Fibroblast of skin of back (primary cell): ENCODE data around the gene NT5DC3. TPM values are rescaled to one million over a fixed set of nuclear protein-coding genes. Genes with fewer than 3 reads are reported as not detected.

Experiments used
- DNase-seq: peaks from one replicate; pipeline ENCODE4 v3.0.0-alpha.2; 2013
- polyA plus RNA-seq, 2 experiments: library from polyadenylated mRNA; unstranded; fragments of 120-200 nt; gene quantifications; one replicate each; pipeline ENCODE4 v1.2.1, GENCODE V29; 2013; ENCODE audit not compliant: insufficient read length in 2 of 2

The NT5DC3 gene
- 6.1 TPM for polyA plus RNA-seq (2013, experiment 1 of 2; ENCODE audit: insufficient read length)
- 12.5 TPM for polyA plus RNA-seq (2013, experiment 2 of 2; ENCODE audit: insufficient read length)

DNA sequence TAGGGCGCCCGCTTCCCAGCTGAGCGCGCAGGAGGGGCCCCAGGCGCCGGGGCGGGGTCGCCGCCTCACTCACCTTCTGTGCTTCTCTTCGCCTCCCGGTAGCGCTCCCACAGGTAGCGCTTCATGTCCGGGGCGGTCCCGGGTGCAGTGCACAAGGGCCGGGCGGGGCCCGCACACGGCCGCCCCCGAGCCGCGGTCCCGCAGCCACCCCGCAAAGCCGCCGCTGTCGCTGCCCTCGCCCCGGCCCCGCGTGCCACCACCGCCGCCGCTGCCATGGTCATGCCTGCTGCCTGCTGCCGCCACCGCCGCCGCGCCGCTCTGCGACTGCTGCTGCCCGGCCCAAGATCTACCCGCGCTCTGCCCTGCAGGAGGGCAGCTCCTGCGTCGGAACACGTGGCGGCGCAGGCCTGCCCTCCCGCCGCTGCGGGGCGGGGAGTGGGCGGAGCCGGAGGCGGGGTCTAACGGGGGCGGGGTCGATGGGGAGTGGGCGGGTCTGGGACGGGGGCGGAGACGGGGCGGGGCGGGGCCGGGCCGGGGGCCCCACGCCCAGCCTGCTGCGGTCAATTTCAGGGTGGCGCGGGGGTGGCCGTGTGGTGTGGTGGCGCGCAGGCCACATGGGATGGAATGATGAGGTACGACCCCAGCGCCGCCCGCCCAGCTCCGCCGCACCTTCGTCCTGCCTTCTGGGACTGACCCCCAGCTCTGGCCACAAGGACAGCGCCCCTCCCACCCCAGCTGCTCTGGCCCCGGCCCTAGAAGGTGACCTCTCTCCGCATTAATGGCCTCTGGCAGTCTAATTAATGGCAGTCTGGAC is at the start of gene NT5DC3:
Gene NT5DC3, minus strand, starts transcription at position 359 of the 814 bp plus-strand sequence. Its CDS starts 78 bp downstream, at position 281.
- peak; percentile 81 for DNase-seq

- DNase-seq, result no peak
These were observed 46.7 kb upstream of the NT5DC3 start for GRCh38 chr12:103887738-103888137.

GRCh38 chr12:103886195-103886797 is 45.3 kb upstream of the NT5DC3 start:
- DNase-seq, result no peak

DNA sequence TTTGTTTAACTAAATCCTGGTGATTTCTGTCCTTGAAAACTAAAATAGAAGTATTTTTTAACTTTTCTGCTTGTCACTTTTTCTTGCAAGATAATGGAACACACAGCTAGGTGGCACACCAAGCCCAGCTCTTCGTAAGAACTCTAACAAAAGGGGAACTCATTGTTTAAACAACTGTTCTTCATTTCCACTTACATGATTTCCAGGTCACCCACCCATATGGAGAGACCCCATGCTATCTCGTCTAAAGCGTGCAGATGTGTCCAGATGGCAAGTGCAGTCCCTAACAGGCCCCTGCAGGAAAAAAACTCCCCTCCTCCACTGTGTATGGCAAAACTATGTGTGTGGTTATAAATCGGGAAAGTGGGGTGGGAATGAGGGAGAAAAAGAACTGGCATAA is 43.3 kb upstream of the NT5DC3 start:
- DNase-seq, result peak; percentile 54

GRCh38 chr12:103883908-103884307 is 42.9 kb upstream of the NT5DC3 start:
- no peak for DNase-seq

GRCh38 chr12:103882861-103883596 is 42.0 kb upstream of the NT5DC3 start:
- DNase-seq, result no peak

DNA sequence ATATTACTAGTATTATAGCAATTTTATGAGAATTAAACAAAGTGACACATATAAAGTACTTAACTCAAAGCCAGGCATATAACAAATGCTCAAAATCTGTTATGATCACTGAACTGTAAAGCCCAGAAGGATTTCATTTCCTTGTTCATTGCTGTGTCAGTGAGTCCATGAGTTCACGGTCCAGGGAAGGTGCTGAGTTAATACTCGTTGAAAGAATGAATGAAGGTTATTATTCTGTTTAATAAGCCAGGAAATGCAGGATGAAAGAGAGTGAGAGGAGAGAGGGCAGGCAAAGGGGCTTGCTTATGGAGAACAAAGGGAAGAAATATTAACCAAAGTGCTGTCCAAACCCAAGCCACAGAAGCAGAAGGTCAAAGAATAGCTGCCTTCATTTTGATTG is 40.2 kb upstream of the NT5DC3 start:
- DNase-seq, result no peak

- DNase-seq, result peak; percentile 19
These were observed 39.5 kb upstream of the NT5DC3 start for GRCh38 chr12:103880299-103881142.

DNA sequence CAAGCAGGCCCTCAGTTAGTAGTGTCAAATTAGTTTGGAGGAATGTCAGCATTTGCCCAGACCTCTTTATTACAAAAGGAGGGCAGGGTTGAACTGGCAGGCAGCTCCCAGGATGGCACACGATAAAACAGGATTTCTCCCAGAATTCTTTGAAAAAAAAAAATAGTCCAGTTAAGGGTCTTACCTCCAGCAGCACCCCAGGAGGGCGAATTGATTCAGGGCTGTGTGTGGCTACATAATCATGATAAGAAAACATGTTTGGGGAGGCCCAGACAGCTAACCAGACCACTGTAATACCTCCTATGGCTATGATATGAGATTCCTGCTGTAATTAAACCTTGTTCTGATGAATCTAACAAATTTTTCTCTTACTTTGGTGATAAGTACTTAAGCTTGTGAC is 38.8 kb upstream of the NT5DC3 start:
- no peak for DNase-seq

GRCh38 chr12:103879048-103879692 is 38.1 kb upstream of the NT5DC3 start:
- no peak for DNase-seq

- peak; percentile 72 for DNase-seq
These were observed 37.0 kb upstream of the NT5DC3 start for GRCh38 chr12:103877934-103878510.

GRCh38 chr12:103877288-103877687 is 36.3 kb upstream of the NT5DC3 start:
- no peak for DNase-seq

DNA sequence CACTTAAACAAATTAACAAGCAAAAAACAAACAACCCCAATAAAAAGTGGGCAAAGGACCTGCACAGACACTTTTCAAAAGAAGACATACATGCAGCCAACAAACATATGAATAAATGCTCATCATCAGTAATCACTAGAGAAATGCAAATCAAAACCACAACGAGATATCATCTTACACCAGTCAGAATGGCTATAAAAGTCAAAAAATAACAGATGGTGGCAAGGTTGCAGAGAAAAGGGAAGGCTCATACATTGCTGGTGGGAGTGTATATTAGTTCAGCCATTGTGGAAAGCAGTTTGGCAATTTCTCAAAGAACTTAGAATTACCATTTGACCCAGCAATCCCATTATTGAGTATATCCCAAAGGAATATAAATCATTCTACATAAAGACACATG is 34.6 kb upstream of the NT5DC3 start:
- DNase-seq, result no peak

- DNase-seq, result peak; percentile 70
These were observed 27.2 kb upstream of the NT5DC3 start for GRCh38 chr12:103868215-103868614.

DNA sequence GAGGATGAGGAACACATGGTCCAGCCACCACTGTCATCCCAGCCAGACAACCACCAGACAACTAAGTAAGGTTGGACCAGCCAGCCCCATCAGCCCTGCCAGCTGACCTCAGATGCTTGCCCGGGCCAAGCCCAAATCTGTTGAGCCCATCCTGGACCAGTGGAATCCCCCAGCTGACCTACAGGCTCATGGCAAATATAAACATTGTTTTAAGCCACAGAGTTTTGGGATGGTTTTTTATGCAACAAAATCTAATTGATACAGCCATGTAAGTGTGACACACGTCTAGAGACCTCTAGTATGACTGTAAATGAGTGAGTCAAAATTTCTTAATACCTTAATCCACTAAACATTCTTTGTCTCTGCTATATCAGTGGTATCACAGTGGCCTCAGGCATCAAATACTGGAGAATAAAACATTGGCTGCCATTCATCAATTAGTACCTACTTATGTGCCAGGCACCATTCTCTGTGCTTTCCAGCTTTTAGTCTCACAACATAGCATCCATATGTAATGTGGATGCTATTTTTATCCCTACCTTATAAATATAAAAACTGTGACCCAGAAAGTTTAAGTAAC is 24.2 kb upstream of the NT5DC3 start:
- DNase-seq, result no peak

- no peak for DNase-seq
These were observed 23.7 kb upstream of the NT5DC3 start for GRCh38 chr12:103864710-103865109.

- DNase-seq, result peak; percentile 95
These were observed 18.0 kb upstream of the NT5DC3 start for GRCh38 chr12:103858953-103859601.

DNA sequence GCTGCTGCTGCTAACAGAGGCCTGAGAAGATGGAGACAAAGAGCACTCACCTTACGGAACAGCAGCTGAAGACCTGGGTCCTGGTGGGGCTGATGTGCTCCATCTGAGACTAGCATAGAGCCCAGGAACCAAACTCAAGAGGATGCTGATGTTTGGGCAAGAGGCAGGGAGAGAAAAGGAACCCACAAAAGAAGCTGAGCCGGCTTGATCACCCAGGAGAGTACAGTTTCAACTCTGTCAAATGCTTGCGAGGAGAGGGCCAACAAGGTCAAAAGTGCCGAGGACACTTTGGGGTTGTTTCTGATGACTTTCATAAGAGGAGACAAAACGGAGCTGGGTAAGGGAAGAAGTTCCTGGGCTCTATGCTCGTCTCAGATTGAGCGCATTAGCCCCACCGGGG is 17.3 kb upstream of the NT5DC3 start:
- DNase-seq, result no peak

DNA sequence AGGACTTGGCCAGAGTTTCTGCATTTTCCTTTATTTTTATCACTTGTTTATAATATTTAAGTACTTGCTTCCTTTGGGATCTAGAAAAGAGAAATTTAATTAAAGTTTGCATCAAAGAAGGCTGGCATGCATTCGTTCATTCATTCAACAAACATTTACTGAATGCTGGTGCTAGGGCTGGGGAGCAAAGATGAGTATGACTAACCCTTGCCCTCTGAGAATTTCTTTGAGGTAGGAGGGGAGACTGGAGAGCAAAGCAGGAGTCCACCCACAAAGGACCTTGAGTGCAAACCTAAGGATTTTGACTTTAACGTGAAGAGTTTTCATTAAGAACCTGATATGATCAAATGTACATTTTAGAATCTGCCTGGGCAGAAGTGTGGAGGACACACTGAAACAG is 16.1 kb upstream of the NT5DC3 start:
- DNase-seq, result no peak

GRCh38 chr12:103855896-103856657 is 15.0 kb upstream of the NT5DC3 start:
- no peak for DNase-seq
